Progenitor cell of endocrine pancreas (in vitro differentiated cells): ENCODE data around the gene XPNPEP1. TPM values are rescaled to one million over a fixed set of nuclear protein-coding genes. Genes with fewer than 3 reads are reported as not detected.

Source experiments
- DNase-seq: peaks from one replicate; pipeline ENCODE4 v3.0.0; 2021; ENCODE audit warnings: low spot score; ENCODE audit not compliant: unreplicated experiment
- H3K27ac Mint-ChIP-seq: 2 replicates; pipeline ENCODE4 v1.8.0; 2021; ENCODE audit warnings: mild to moderate bottlenecking, moderate library complexity, mixed read lengths
- H3K27me3 Mint-ChIP-seq: 2 replicates; pipeline ENCODE4 v1.8.0; 2021; ENCODE audit warnings: mixed read lengths
- H3K36me3 Mint-ChIP-seq: 2 replicates; pipeline ENCODE4 v1.8.0; 2022; ENCODE audit warnings: mixed read lengths; ENCODE audit not compliant: insufficient read depth
- H3K4me1 Mint-ChIP-seq: 2 replicates; pipeline ENCODE4 v1.8.0; 2021; ENCODE audit warnings: low read depth, mixed read lengths
- H3K4me3 Mint-ChIP-seq: 2 replicates; pipeline ENCODE4 v1.8.0; 2021; ENCODE audit warnings: low read depth, mild to moderate bottlenecking, moderate library complexity, mixed read lengths
- H3K9me3 Mint-ChIP-seq: 2 replicates; pipeline ENCODE4 v1.8.0; 2021; ENCODE audit warnings: low read depth, mixed read lengths
- CTCF ChIP-seq: fragments of 200-600 bp; sonication (generic); IDR thresholded peaks from one replicate; pipeline ENCODE4 v1.5.0; 2021; ENCODE audit warnings: antibody characterized with exemption, mild to moderate bottlenecking; ENCODE audit not compliant: unreplicated experiment
- long read RNA-seq: library from polyadenylated mRNA; unstranded; transcript quantifications from one replicate; pipeline ENCODE4 v2.0.0, GENCODE V29; 2020
- total RNA-seq: library from RNA; stranded (reverse); gene quantifications from 2 replicates; pipeline ENCODE4 v1.2.1, GENCODE V29; 2021

The XPNPEP1 gene
- total RNA-seq: 40.0 and 66.8 TPM in 2 replicates
- long read RNA-seq, transcript XPNPEP1-201 (20 exons, 2,467 nt): minor isoform, 6 of 306 reads
- long read RNA-seq, transcript XPNPEP1-218 (21 exons, 2,539 nt): major isoform, 205 of 306 reads
- long read RNA-seq, partial matches to known transcripts: 16 of 306 reads
- long read RNA-seq, other reads (novel, unspliced or antisense): 76 of 306 reads

GRCh38 chr10:109922976-109923921 lies at the start of gene XPNPEP1:
Gene XPNPEP1, minus strand, starts transcription at chr10:109923511. Its CDS starts 78 bp downstream, at chr10:109923433.
- peak; percentile 7 for TF ChIP-seq CTCF
- H3K36me3 Mint-ChIP-seq: peaks cover 1% of the 10 kb centered on the region
- H3K27ac Mint-ChIP-seq: peak within 1 kb of the TSS; percentile 90
- H3K27me3 Mint-ChIP-seq: peaks cover 18% of the 10 kb centered on the region
- H3K9me3 Mint-ChIP-seq: no peaks in the 10 kb centered on the region
- peaks cover 18% of the 10 kb centered on the region for H3K4me1 Mint-ChIP-seq
- DNase-seq: peak; percentile 70
- peak within 1 kb of the TSS; percentile 79 for H3K4me3 Mint-ChIP-seq

DNA sequence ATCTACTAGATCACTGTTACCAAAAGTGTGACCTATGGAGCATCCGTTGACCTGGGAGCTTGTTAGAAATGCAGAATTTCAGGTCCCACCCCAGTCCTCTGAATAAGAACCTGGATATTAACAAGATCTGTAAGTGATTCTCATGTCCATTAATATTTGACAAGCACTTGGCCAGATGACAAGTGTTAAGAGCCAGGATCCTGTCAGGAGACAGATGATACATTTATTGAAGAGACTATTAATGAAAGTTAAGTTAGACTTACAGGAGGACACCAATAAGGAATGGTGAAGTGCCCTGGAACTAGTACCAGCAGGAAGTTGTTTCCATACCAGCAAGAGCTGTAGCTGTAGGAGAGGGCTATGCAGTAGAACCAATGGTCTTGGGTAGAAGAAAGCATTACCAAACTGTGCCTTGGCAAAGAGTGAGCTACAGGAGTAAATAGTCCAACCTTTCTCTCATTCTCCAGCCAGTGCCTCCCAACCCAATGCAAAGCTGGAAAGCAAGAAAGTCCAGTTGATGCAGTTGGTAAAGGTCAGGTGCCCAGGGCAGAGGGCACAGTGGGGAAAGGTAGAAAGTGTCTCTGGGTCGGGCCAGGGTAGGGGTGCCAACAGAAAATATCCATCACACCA lies 49.2 kb upstream of the XPNPEP1 start:
- Mint-ChIP-seq H3K4me1 (peaks cover 48% of the 10 kb centered on the region), H3K9me3 (no peaks in the 10 kb centered on the region), H3K36me3 (no peaks in the 10 kb centered on the region)

DNA sequence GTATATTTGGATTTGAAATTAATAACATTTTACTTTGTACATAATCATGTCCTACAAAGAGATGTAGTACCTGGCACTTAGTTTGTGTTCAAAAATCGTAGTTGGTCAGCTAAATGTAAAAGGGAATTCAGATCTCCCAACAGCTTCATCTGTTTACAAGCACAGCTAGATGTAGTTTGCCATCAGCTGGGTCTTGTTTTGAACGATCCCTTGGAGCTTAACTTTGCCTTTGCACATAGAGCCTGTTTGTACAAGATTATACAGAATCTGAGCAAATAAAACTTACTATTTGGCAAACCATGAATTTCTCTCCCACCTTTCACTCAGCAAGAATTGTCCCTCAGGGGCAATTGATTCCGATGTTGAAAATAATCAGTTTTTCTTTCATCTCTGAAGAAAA lies 48.3 kb upstream of the XPNPEP1 start:
- H3K27ac Mint-ChIP-seq: no peak overlapping the region
- H3K4me3 Mint-ChIP-seq: no peak overlapping the region
- no peaks in the 10 kb centered on the region for H3K9me3 Mint-ChIP-seq
- H3K27me3 Mint-ChIP-seq: peaks cover 57% of the 10 kb centered on the region
- peaks cover 48% of the 10 kb centered on the region for H3K4me1 Mint-ChIP-seq
- H3K36me3 Mint-ChIP-seq: no peaks in the 10 kb centered on the region
- no peak for DNase-seq
- no peak for TF ChIP-seq CTCF

More for the DNA sequence above, 49.2 kb upstream of the XPNPEP1 start:
- H3K27me3 Mint-ChIP-seq: peaks cover 66% of the 10 kb centered on the region
- no peak overlapping the region for H3K27ac Mint-ChIP-seq
- no peak for TF ChIP-seq CTCF
- no peak for DNase-seq
- no peak overlapping the region for H3K4me3 Mint-ChIP-seq

GRCh38 chr10:109969760-109970346 lies 46.5 kb upstream of the XPNPEP1 start:
- no peak for DNase-seq
- Mint-ChIP-seq H3K4me1 (peaks cover 44% of the 10 kb centered on the region), H3K36me3 (no peaks in the 10 kb centered on the region), H3K27me3 (peaks cover 42% of the 10 kb centered on the region), H3K9me3 (no peaks in the 10 kb centered on the region), H3K27ac (no peak overlapping the region), H3K4me3 (no peak overlapping the region)
- TF ChIP-seq CTCF: no peak
